Measurements from ENCODE around the gene S100A13. TPM values are rescaled to one million over a fixed set of nuclear protein-coding genes. Genes with fewer than 3 reads are reported as not detected.
"Not testable (repeated sequence)": the region's sequence is repeated elsewhere in the genome, so short reads cannot be mapped to it uniquely, and the experiment has no call there.

Gene S100A13
- total RNA-seq, 1 donor from 2014 or later = 89.7 TPM

DNA sequence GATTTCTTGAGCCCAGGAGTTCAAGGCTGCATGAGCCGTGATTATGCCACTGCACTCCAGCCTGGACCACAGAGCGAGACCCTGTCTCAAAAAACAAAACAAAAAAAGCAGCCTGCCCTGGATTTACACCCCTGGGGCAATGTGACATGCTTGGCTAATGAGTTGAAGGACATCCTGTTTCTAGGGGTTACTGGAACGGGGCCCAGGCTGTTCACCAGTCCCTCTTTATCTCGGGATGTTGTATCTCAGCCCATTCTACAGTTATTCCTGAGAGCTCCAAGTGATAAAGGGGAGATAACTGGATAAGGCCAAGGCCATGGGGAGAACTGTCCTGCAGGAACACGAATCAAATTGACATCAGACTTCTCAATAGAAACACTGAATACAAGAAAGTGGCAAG lies 40.0 kb downstream of the S100A13 start:
- Histone ChIP-seq H3K27ac (no peak overlapping the region), H3K4me3 (no peak overlapping the region), H3K27me3 (no peaks in the 10 kb centered on the region), H3K4me1 (no peaks in the 10 kb centered on the region), H3K9me3 (no peaks in the 10 kb centered on the region), H3K36me3 (no peaks in the 10 kb centered on the region)
- intact Hi-C loops (cut with DNase I) = no loop called here
- DNase-seq (ENCODE audit: low spot score in 2 of 2) = no peak
- TF ChIP-seq, protein P1, sequence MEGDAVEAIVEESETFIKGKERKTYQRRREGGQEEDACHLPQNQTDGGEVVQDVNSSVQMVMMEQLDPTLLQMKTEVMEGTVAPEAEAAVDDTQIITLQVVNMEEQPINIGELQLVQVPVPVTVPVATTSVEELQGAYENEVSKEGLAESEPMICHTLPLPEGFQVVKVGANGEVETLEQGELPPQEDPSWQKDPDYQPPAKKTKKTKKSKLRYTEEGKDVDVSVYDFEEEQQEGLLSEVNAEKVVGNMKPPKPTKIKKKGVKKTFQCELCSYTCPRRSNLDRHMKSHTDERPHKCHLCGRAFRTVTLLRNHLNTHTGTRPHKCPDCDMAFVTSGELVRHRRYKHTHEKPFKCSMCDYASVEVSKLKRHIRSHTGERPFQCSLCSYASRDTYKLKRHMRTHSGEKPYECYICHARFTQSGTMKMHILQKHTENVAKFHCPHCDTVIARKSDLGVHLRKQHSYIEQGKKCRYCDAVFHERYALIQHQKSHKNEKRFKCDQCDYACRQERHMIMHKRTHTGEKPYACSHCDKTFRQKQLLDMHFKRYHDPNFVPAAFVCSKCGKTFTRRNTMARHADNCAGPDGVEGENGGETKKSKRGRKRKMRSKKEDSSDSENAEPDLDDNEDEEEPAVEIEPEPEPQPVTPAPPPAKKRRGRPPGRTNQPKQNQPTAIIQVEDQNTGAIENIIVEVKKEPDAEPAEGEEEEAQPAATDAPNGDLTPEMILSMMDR (IDR thresholded peaks at IDR 0.05) = no peak

DNA sequence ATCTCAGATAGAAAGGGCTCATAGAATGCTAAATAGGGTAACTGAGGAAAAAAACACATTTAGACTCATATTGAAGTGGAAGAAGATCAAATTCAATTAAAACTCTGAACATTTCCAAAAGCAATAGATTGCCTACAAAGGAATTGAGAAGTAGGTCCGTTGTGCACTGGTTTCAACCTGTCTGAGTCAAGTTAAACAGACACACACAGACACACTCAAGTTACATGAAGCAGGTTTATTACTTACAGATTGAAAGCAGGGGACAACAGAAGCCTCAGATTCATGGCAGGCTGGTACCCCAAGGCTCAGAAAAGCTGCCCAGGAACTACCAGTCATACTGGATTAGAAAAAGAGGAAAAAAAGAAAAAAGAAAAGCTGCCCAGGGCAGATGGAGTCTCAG lies 41.0 kb downstream of the S100A13 start:
- no peaks in the 10 kb centered on the region for H3K4me1 ChIP-seq
- no peak for DNase-seq (ENCODE audit: low spot score in 2 of 2)
- TF ChIP-seq, protein P1 (IDR thresholded peaks at IDR 0.05) = no peak
- H3K4me3 ChIP-seq = no peak overlapping the region
- H3K9me3 ChIP-seq = no peaks in the 10 kb centered on the region
- H3K27me3 ChIP-seq = no peaks in the 10 kb centered on the region
- intact Hi-C loops (cut with DNase I) = no loop called here
- H3K36me3 ChIP-seq = no peaks in the 10 kb centered on the region
- H3K27ac ChIP-seq = no peak overlapping the region

DNA sequence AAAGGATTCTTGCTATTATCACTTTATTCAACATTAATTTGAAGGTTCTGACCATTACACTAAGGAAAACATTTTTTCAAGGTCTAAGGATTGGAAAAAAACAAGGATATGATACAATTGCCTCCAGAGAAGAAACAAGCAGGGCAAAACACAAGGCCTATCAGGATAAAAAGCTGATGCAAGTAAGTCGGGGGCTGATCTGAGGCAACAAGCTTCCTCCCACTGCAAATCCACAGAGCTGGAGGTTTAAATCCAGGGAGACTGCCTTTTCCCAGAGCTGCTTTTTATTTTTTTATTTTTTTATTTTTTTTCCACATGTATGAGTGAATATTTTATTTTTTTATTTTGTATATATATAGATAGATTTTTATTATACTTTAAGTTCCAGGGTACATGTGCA lies 42.3 kb downstream of the S100A13 start:
- Histone ChIP-seq H3K4me3 (no peak overlapping the region), H3K36me3 (no peaks in the 10 kb centered on the region), H3K4me1 (no peaks in the 10 kb centered on the region), H3K27me3 (no peaks in the 10 kb centered on the region), H3K27ac (no peak overlapping the region), H3K9me3 (no peaks in the 10 kb centered on the region)
- no peak for DNase-seq (ENCODE audit: low spot score in 2 of 2)
- TF ChIP-seq, protein P1 (IDR thresholded peaks at IDR 0.05) = no peak
- intact Hi-C loops (cut with DNase I) = no loop called here

DNA sequence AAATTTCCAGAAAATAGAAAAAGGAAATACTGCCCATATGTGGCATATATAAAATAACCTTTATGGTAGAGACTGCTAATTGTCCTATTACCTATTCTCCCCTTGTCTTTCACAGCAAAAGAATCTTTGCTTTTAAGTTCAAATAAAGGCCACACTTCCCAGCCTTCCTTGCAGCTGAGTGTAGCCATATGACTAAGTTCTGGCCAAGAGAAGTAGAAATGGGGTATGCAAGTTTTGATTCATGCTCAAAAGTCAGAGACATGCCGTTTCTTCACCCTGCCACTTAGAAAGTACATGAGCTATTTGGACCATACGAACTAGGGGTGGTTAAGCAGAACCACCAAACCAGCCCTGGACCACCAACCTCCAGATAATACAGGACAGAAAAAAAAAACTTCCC lies 43.3 kb downstream of the S100A13 start:
- H3K27ac ChIP-seq = no peak overlapping the region
- H3K27me3 ChIP-seq = no peaks in the 10 kb centered on the region
- no peaks in the 10 kb centered on the region for H3K4me1 ChIP-seq
- no peaks in the 10 kb centered on the region for H3K9me3 ChIP-seq
- no peak overlapping the region for H3K4me3 ChIP-seq
- intact Hi-C loops (cut with DNase I) = no loop called here
- TF ChIP-seq, protein P1 (IDR thresholded peaks at IDR 0.05) = no peak
- DNase-seq (ENCODE audit: low spot score in 2 of 2) = no peak
- no peaks in the 10 kb centered on the region for H3K36me3 ChIP-seq

DNA sequence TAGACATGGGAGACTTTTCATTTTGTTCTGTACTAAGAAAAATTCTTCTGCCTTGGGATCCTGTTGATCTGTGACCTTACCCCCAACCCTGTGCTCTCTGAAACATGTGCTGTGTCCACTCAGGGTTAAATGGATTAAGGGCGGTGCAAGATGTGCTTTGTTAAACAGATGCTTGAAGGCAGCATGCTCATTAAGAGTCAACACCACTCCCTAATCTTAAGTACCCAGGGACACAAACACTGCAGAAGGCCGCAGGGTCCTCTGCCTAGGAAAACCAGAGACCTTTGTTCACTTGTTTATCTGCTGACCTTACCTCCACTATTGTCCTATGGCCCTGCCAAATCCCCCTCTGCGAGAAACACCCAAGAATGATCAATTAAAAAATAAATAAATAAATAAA lies 43.8 kb downstream of the S100A13 start:
- H3K27me3 ChIP-seq; intact Hi-C loops (cut with DNase I); DNase-seq (ENCODE audit: low spot score in 2 of 2); H3K9me3 ChIP-seq; H3K4me1 ChIP-seq; H3K4me3 ChIP-seq; H3K27ac ChIP-seq; H3K36me3 ChIP-seq: not testable (repeated sequence)

DNA sequence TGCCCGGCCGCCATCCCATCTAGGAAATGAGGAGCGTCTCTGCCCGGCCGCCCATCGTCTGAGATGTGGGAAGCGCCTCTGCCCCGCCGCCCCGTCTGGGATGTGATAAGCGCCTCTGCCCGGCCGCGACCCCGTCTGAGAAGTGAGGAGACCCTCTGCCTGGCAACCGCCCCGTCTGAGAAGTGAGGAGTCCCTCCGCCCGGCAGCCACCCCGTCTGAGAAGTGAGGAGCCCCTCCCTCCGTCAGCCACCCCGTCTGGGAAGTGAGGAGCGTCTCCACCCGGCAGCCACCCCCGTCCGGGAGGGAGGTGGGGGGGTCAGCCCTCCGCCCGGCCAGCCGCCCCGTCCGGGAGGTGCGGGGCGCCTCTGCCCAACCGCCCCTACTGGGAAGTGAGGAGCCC lies 44.5 kb downstream of the S100A13 start:
- H3K4me3 ChIP-seq; H3K27me3 ChIP-seq; DNase-seq (ENCODE audit: low spot score in 2 of 2); H3K4me1 ChIP-seq; H3K36me3 ChIP-seq; H3K27ac ChIP-seq; intact Hi-C loops (cut with DNase I); H3K9me3 ChIP-seq: not testable (repeated sequence)

DNA sequence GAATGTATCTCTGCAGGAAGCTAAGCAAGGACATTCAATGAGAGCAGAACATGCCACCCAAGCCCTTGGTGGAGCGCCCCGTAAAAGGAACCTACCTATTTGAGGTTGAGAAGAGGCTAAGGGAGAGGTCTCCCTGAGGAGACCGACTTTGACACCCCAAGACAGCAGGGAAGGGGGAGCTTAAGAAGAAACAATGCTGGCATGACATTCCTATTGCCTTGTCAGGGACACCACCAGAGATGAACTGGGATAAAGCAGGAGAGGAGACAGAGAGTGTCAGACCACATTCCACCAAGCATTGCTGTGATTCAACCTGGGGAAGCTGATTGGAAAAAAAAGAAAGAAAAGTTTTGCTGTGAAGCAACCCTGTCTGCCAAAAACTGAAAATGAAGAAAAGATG lies 48.4 kb downstream of the S100A13 start:
- no peaks in the 10 kb centered on the region for H3K4me1 ChIP-seq
- intact Hi-C loops (cut with DNase I) = no loop called here
- TF ChIP-seq, protein P1 (IDR thresholded peaks at IDR 0.05) = no peak
- H3K27me3 ChIP-seq = no peaks in the 10 kb centered on the region
- H3K4me3 ChIP-seq = no peak overlapping the region
- no peak for DNase-seq (ENCODE audit: low spot score in 2 of 2)
- no peaks in the 10 kb centered on the region for H3K36me3 ChIP-seq
- H3K9me3 ChIP-seq = no peaks in the 10 kb centered on the region
- H3K27ac ChIP-seq = no peak overlapping the region

Measured in ascending aorta (tissue), 2 donors.